ENCODE results near the gene CCDC159.

The CCDC159 gene

GRCh38 chr19:11321191-11322126 is 24.9 kb upstream of the CCDC159 start:
- peak; percentile 12 for TF ChIP-seq CTCF (conservative IDR thresholded peaks at IDR 0.05; ENCODE audit: low read depth, low read length)
- H3K4me3 ChIP-seq (ENCODE audit: low read depth, low read length), result no peak overlapping the region
- no peak for DNase-seq (ENCODE audit: low read depth)

- peak; percentile 26 for DNase-seq (ENCODE audit: low read depth)
- H3K4me3 ChIP-seq (ENCODE audit: low read depth, low read length), result no peak overlapping the region
- TF ChIP-seq CTCF (conservative IDR thresholded peaks at IDR 0.05; ENCODE audit: low read depth, low read length), result no peak
Observed at GRCh38 chr19:11322269-11323024, 23.9 kb upstream of the CCDC159 start.

- peak; percentile 12 for TF ChIP-seq CTCF (conservative IDR thresholded peaks at IDR 0.05; ENCODE audit: low read depth, low read length)
- no peak overlapping the region for H3K4me3 ChIP-seq (ENCODE audit: low read depth, low read length)
- peak; percentile 18 for DNase-seq (ENCODE audit: low read depth)
Observed at GRCh38 chr19:11323601-11324078, 22.7 kb upstream of the CCDC159 start.

GRCh38 chr19:11324079-11324661 is 22.1 kb upstream of the CCDC159 start:
- TF ChIP-seq CTCF (conservative IDR thresholded peaks at IDR 0.05; ENCODE audit: low read depth, low read length), result no peak
- peak; percentile 97 for DNase-seq (ENCODE audit: low read depth)
- H3K4me3 ChIP-seq (ENCODE audit: low read depth, low read length), result peak overlapping the region; percentile 18

- TF ChIP-seq CTCF (conservative IDR thresholded peaks at IDR 0.05; ENCODE audit: low read depth, low read length), result no peak
- no peak overlapping the region for H3K4me3 ChIP-seq (ENCODE audit: low read depth, low read length)
- DNase-seq (ENCODE audit: low read depth), result no peak
Observed at GRCh38 chr19:11324748-11325389, 21.4 kb upstream of the CCDC159 start.

GRCh38 chr19:11325544-11325943 is 20.8 kb upstream of the CCDC159 start:
- no peak overlapping the region for H3K4me3 ChIP-seq (ENCODE audit: low read depth, low read length)
- no peak for DNase-seq (ENCODE audit: low read depth)
- no peak for TF ChIP-seq CTCF (conservative IDR thresholded peaks at IDR 0.05; ENCODE audit: low read depth, low read length)
